Testis (tissue), 2 donors: ENCODE measurements around the gene PODXL2.

Source experiments
- CTCF ChIP-seq, 3 experiments: fragments of 450-650 bp in 2 of 3; fragments of 200-600 bp in 1 of 3; sonication (generic) in 1 of 3; IDR thresholded peaks; one replicate each; pipeline ENCODE4 v1.5.1; 2016 to 2019; ENCODE audit warnings: antibody characterized with exemption in 3 of 3, mild to moderate bottlenecking in 2 of 3, moderate library complexity in 1 of 3
- POLR2A ChIP-seq: fragments of 450-650 bp; IDR thresholded peaks from one replicate; pipeline ENCODE4 v1.6.1; 2017; ENCODE audit warnings: antibody characterized with exemption, mild to moderate bottlenecking, moderate library complexity

GRCh38 chr3:127585163-127585812 is 43.7 kb upstream of the PODXL2 start:
- no peak for TF ChIP-seq CTCF (IDR thresholded peaks at IDR 0.05)
- TF ChIP-seq POLR2A: no peak
